KMS-11 (cell line): ENCODE data around the gene EVL.

Experiments used
- H2AFZ ChIP-seq: fragments of 200-600 bp; sonication (generic); 2 replicates; pipeline ENCODE4 v1.6.1; 2016; ENCODE audit warnings: antibody characterized with exemption, mixed run types, low read depth
- H3K27ac ChIP-seq: fragments of 200-600 bp; sonication (generic); 2 replicates; pipeline ENCODE4 v1.6.1; 2016; ENCODE audit warnings: mild to moderate bottlenecking, mixed run types
- H3K27me3 ChIP-seq: fragments of 200-600 bp; sonication (generic); 2 replicates; pipeline ENCODE4 v1.6.1; 2017; ENCODE audit warnings: mild to moderate bottlenecking, low read depth, mixed run types, moderate library complexity; ENCODE audit not compliant: insufficient read depth
- H3K36me3 ChIP-seq: fragments of 200-600 bp; sonication (generic); 2 replicates; pipeline ENCODE4 v1.6.1; 2017; ENCODE audit warnings: mild to moderate bottlenecking, mixed run types; ENCODE audit not compliant: insufficient read depth
- H3K4me1 ChIP-seq: fragments of 200-600 bp; sonication (generic); 2 replicates; pipeline ENCODE4 v1.6.1; 2016; ENCODE audit warnings: mild to moderate bottlenecking, low read depth, mixed run types; ENCODE audit not compliant: poor library complexity, severe bottlenecking
- H3K4me2 ChIP-seq: fragments of 200-600 bp; sonication (generic); 2 replicates; pipeline ENCODE4 v1.7.0; 2016; ENCODE audit warnings: mild to moderate bottlenecking, mixed run types
- H3K4me3 ChIP-seq: fragments of 200-600 bp; sonication (generic); IDR thresholded peaks from 2 replicates; pipeline ENCODE4 v1.6.1; 2017; ENCODE audit warnings: low read depth, low read length, mixed read lengths; ENCODE audit not compliant: insufficient read depth
- H3K79me2 ChIP-seq: fragments of 200-600 bp; sonication (generic); 2 replicates; pipeline ENCODE4 v1.6.1; 2016; ENCODE audit warnings: low read depth, mixed run types; ENCODE audit not compliant: insufficient read depth
- H3K9ac ChIP-seq: fragments of 200-600 bp; sonication (generic); 2 replicates; pipeline ENCODE4 v1.6.1; 2016; ENCODE audit warnings: mild to moderate bottlenecking, mixed run types
- H4K20me1 ChIP-seq: fragments of 200-600 bp; sonication (generic); 2 replicates; pipeline ENCODE4 v1.6.1; 2016; ENCODE audit warnings: mild to moderate bottlenecking, mixed run types; ENCODE audit not compliant: insufficient read depth
- TF ChIP-seq, protein P1 (sequence below): fragments of 200-600 bp; sonication (generic); conservative IDR thresholded peaks from 2 replicates; pipeline ENCODE4 v1.6.1; 2017; ENCODE audit warnings: low read depth, mild to moderate bottlenecking, antibody characterized with exemption, low read length, moderate library complexity, mixed read lengths

The EVL gene

DNA sequence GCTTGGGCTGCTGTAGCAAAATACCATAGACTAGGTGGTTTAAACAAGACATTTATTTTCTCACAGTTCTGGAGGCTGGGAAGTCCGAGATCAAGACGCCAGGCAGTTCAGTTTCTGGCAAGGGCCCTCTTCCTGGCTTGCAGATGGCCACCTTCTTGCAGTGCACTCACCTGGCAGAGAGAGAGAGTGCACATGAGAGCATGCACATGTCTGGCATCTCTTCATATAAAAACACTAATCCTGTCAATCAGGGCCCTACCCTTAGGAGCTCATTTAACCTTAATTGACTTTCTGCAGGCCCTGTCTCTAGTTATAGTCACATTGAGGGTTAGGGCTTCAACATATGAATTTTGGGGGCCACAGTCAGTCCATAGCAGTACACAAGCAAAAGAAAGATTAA is 12.4 kb upstream of the EVL start:
- H3K27ac ChIP-seq: no peak overlapping the region
- no peaks in the 10 kb centered on the region for H3K27me3 ChIP-seq
- H3K36me3 ChIP-seq: no peaks in the 10 kb centered on the region
- H3K4me1 ChIP-seq: no peaks in the 10 kb centered on the region
- H2AFZ ChIP-seq: no peak overlapping the region
- no peak overlapping the region for H3K9ac ChIP-seq
- no peaks in the 10 kb centered on the region for H3K79me2 ChIP-seq
- no peak overlapping the region for H3K4me2 ChIP-seq
- no peaks in the 10 kb centered on the region for H4K20me1 ChIP-seq
- H3K4me3 ChIP-seq: no peak overlapping the region
- TF ChIP-seq, protein P1, sequence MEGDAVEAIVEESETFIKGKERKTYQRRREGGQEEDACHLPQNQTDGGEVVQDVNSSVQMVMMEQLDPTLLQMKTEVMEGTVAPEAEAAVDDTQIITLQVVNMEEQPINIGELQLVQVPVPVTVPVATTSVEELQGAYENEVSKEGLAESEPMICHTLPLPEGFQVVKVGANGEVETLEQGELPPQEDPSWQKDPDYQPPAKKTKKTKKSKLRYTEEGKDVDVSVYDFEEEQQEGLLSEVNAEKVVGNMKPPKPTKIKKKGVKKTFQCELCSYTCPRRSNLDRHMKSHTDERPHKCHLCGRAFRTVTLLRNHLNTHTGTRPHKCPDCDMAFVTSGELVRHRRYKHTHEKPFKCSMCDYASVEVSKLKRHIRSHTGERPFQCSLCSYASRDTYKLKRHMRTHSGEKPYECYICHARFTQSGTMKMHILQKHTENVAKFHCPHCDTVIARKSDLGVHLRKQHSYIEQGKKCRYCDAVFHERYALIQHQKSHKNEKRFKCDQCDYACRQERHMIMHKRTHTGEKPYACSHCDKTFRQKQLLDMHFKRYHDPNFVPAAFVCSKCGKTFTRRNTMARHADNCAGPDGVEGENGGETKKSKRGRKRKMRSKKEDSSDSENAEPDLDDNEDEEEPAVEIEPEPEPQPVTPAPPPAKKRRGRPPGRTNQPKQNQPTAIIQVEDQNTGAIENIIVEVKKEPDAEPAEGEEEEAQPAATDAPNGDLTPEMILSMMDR: no peak

GRCh38 chr14:100054316-100055075 is 10.7 kb upstream of the EVL start:
- Histone ChIP-seq H3K36me3 (no peaks in the 10 kb centered on the region), H3K4me2 (no peak overlapping the region), H3K4me1 (peaks cover 14% of the 10 kb centered on the region), H3K27me3 (no peaks in the 10 kb centered on the region), H3K27ac (no peak overlapping the region), H3K9ac (no peak overlapping the region), H4K20me1 (no peaks in the 10 kb centered on the region), H3K4me3 (no peak overlapping the region), H2AFZ (no peak overlapping the region), H3K79me2 (no peaks in the 10 kb centered on the region)
- TF ChIP-seq, protein P1: no peak

DNA sequence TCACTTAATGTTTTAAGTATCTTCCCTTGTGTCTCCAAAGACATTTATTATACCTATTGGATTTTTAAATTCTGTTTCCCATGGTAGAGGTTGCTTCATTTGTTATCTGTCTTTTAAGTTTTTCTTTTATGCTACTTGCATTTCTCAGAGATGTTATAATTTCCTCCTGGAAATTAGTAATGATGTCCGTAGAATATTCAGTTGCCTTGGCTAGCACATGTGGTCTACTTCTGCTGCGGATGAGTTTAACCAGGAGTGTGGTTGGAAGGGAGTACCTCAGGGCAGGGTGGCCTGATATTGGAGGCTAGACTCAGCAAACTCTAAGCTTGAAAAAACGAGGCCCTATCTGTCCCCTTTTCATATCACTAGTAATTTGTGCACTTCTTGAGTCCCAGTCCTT is 8.8 kb upstream of the EVL start:
- TF ChIP-seq, protein P1: no peak
- no peak overlapping the region for H3K4me3 ChIP-seq
- H3K79me2 ChIP-seq: no peaks in the 10 kb centered on the region

DNA sequence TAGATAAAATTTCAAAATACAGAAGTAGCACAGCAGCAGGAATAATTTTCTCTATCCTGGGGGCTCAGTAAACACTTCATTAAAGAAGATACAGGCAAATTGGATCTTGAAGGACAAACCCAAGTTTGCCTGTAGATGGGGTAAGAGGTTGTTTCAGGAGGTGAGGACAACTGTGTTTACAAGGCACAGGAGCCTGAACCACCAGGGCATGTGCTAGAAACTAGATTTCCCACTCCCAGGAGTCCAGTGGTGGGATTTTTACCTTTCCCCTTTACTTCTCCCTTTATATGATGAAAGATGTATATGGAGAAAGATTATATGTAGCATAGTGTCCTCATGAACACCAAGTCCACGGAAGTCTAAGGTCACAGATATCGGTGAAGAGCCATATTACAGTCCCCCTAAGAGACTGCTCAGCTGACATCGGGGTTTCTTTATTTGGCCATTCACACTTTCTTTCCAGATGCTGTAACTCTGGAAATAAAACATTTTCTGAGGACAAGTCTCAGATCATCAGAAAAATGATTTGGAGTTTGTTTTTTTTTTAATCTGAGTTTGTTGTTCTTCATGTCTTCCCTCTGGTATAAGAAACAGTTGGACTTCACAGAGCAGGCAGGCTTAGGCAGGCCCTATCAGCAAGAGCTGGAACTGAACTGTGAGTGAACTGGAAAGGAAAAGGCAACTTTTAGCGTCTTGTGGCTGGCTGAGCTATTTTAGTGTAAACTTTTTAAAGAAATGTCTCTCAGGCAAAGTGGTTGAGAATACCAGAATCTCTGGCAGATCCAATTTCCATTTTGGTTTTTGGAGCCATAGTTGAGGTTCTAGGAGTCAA is 8.0 kb upstream of the EVL start:
- Histone ChIP-seq H3K36me3 (no peaks in the 10 kb centered on the region), H2AFZ (no peak overlapping the region), H3K9ac (no peak overlapping the region), H3K27ac (no peak overlapping the region), H3K27me3 (no peaks in the 10 kb centered on the region), H3K4me1 (peaks cover 14% of the 10 kb centered on the region), H3K4me2 (no peak overlapping the region), H3K79me2 (no peaks in the 10 kb centered on the region), H4K20me1 (no peaks in the 10 kb centered on the region), H3K4me3 (no peak overlapping the region)
- TF ChIP-seq, protein P1: no peak

More for the DNA sequence above, 8.8 kb upstream of the EVL start:
- Histone ChIP-seq H3K27ac (no peak overlapping the region), H3K4me2 (no peak overlapping the region), H3K9ac (no peak overlapping the region), H2AFZ (no peak overlapping the region), H3K27me3 (no peaks in the 10 kb centered on the region), H3K36me3 (no peaks in the 10 kb centered on the region), H3K4me1 (peaks cover 14% of the 10 kb centered on the region), H4K20me1 (no peaks in the 10 kb centered on the region)
